Measurements from ENCODE around the gene ANKS1B.

GRCh38 chr12:99130808-99131553 lies 853.8 kb downstream of the ANKS1B start:
- TF ChIP-seq, protein P1, sequence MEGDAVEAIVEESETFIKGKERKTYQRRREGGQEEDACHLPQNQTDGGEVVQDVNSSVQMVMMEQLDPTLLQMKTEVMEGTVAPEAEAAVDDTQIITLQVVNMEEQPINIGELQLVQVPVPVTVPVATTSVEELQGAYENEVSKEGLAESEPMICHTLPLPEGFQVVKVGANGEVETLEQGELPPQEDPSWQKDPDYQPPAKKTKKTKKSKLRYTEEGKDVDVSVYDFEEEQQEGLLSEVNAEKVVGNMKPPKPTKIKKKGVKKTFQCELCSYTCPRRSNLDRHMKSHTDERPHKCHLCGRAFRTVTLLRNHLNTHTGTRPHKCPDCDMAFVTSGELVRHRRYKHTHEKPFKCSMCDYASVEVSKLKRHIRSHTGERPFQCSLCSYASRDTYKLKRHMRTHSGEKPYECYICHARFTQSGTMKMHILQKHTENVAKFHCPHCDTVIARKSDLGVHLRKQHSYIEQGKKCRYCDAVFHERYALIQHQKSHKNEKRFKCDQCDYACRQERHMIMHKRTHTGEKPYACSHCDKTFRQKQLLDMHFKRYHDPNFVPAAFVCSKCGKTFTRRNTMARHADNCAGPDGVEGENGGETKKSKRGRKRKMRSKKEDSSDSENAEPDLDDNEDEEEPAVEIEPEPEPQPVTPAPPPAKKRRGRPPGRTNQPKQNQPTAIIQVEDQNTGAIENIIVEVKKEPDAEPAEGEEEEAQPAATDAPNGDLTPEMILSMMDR (tag by site-specific recombination; IDR thresholded peaks at IDR 0.05) = no peak
- TF ChIP-seq MZF1 (tag by site-specific recombination; IDR thresholded peaks at IDR 0.05; ENCODE audit: borderline replicate concordance) (no peak), ZBTB7A (tag by site-specific recombination; IDR thresholded peaks at IDR 0.05; ENCODE audit: low read depth) (no peak), ZNF174 (tag by site-specific recombination; IDR thresholded peaks at IDR 0.05) (no peak), ZNF521 (tag by site-specific recombination; IDR thresholded peaks at IDR 0.05) (no peak), ZNF626 (tag by site-specific recombination; IDR thresholded peaks at IDR 0.05) (no peak), ZNF350 (tag by site-specific recombination; IDR thresholded peaks at IDR 0.05) (no peak), ZNF404 (tag by site-specific recombination; IDR thresholded peaks at IDR 0.05) (no peak), ZBTB21 (tag by site-specific recombination; IDR thresholded peaks at IDR 0.05) (no peak)
- TF ChIP-seq, protein P2, sequence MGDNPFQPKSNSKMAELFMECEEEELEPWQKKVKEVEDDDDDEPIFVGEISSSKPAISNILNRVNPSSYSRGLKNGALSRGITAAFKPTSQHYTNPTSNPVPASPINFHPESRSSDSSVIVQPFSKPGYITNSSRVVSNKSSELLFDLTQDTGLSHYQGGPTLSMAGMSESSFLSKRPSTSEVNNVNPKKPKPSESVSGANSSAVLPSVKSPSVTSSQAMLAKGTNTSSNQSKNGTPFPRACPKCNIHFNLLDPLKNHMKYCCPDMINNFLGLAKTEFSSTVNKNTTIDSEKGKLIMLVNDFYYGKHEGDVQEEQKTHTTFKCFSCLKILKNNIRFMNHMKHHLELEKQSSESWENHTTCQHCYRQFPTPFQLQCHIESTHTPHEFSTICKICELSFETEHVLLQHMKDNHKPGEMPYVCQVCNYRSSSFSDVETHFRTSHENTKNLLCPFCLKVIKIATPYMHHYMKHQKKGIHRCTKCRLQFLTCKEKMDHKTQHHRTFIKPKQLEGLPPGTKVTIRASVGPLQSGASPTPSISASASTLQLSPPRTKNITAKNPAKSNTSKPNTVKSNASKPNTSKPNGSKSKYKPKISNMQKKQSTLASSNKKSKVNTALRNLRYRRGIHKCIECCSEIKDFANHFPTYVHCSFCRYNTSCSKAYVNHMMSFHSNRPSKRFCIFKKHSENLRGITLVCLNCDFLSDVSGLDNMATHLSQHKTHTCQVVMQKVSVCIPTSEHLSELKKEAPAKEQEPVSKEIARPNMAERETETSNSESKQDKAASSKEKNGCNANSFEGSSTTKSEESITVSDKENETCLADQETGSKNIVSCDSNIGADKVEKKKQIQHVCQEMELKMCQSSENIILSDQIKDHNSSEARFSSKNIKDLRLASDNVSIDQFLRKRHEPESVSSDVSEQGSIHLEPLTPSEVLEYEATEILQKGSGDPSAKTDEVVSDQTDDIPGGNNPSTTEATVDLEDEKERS (tag by site-specific recombination; IDR thresholded peaks at IDR 0.05) = no peak
- TF ChIP-seq, protein P3, sequence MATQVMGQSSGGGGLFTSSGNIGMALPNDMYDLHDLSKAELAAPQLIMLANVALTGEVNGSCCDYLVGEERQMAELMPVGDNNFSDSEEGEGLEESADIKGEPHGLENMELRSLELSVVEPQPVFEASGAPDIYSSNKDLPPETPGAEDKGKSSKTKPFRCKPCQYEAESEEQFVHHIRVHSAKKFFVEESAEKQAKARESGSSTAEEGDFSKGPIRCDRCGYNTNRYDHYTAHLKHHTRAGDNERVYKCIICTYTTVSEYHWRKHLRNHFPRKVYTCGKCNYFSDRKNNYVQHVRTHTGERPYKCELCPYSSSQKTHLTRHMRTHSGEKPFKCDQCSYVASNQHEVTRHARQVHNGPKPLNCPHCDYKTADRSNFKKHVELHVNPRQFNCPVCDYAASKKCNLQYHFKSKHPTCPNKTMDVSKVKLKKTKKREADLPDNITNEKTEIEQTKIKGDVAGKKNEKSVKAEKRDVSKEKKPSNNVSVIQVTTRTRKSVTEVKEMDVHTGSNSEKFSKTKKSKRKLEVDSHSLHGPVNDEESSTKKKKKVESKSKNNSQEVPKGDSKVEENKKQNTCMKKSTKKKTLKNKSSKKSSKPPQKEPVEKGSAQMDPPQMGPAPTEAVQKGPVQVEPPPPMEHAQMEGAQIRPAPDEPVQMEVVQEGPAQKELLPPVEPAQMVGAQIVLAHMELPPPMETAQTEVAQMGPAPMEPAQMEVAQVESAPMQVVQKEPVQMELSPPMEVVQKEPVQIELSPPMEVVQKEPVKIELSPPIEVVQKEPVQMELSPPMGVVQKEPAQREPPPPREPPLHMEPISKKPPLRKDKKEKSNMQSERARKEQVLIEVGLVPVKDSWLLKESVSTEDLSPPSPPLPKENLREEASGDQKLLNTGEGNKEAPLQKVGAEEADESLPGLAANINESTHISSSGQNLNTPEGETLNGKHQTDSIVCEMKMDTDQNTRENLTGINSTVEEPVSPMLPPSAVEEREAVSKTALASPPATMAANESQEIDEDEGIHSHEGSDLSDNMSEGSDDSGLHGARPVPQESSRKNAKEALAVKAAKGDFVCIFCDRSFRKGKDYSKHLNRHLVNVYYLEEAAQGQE (tag by site-specific recombination; IDR thresholded peaks at IDR 0.05) = no peak

All from HEK293 (cell line).